GM18907 (cell line): ENCODE measurements around the gene C13orf46.

Source experiments
- ATAC-seq: cut with Tn5 transposase; IDR thresholded peaks from one replicate; pipeline ENCODE4 v1.9.1; 2021; ENCODE audit warnings: mild to moderate bottlenecking, moderate library complexity; ENCODE audit not compliant: unreplicated experiment

Gene C13orf46

GRCh38 chr13:113972451-113973217, 1.2 kb downstream of the C13orf46 start:
- no peak for ATAC-seq

DNA sequence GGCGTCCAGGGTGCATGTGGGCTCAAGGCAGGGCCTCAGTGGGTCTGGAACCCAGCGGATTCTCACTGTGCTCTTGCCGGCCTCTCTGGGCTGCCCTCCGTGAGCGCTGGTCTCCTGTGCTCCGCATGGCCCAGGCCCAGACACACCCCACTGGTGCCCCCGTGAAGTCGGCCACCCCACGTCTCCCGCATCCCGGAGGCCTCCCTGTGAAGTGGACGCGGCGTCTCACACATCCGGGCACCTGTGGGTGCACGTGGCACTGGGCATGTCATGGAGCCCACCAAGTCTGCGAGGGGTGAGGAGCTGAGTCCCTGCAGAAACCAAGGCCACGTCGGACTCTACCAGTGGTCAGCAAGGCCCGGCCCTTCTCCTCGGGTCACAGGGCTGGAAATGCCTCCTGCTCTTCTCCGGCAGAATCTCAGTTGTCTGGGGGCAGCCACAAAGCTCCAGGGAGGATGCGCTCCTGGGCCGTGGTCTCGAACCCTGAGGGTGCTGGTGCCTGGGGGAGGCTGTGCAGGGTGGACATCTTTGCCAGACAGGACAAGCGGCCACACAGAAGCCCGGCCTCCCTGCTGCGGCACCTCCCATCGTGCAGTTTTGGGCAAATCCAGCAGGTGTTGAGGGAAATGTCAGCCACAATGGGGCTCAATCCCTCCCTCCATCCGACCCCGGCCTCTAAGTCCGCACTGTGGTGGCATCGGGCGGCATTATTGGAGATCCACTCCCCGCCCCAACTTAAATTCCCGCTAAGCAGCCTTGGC, 2.2 kb downstream of the C13orf46 start:
- ATAC-seq = no peak

DNA sequence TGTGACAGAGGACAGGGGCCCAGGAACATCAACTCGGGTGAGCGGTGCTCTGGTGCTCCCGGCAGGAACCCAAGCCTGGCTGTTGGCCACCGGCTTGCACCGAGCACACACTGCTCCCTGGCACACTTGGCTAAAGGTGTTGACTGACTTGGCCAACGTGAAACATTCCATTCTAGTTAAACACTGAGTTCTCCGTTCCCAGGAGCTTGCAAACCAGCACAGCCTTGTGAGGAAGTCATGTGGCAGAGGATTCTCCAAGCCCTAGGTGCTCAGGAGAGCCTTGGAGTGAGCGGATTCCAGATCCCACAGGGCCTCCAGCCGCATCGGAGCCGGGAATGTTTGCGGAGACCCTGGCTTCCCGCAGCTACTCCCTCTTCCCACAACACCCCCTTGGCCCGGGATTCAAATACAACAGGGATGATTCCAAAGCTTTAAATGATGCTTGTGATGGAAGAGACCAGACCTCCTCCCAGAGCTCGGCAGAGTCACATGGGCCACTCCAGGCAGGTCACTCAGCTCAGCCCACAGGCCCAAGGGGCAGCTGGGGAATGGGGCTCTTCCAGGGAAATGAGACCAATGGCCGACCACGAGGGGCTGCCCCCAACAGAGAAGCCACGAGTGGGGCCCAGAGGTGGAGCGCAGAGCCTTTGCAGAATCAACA, 2.9 kb downstream of the C13orf46 start:
- ATAC-seq = no peak

GRCh38 chr13:113969973-113970611, 3.8 kb downstream of the C13orf46 start:
- ATAC-seq = no peak

- no peak for ATAC-seq
Observed at GRCh38 chr13:113969311-113969972, 4.4 kb downstream of the C13orf46 start.

GRCh38 chr13:113968463-113969310, 5.2 kb downstream of the C13orf46 start:
- ATAC-seq = no peak

GRCh38 chr13:113967729-113968462, 6.0 kb downstream of the C13orf46 start:
- no peak for ATAC-seq

GRCh38 chr13:113967206-113967720, 6.6 kb downstream of the C13orf46 start:
- no peak for ATAC-seq

DNA sequence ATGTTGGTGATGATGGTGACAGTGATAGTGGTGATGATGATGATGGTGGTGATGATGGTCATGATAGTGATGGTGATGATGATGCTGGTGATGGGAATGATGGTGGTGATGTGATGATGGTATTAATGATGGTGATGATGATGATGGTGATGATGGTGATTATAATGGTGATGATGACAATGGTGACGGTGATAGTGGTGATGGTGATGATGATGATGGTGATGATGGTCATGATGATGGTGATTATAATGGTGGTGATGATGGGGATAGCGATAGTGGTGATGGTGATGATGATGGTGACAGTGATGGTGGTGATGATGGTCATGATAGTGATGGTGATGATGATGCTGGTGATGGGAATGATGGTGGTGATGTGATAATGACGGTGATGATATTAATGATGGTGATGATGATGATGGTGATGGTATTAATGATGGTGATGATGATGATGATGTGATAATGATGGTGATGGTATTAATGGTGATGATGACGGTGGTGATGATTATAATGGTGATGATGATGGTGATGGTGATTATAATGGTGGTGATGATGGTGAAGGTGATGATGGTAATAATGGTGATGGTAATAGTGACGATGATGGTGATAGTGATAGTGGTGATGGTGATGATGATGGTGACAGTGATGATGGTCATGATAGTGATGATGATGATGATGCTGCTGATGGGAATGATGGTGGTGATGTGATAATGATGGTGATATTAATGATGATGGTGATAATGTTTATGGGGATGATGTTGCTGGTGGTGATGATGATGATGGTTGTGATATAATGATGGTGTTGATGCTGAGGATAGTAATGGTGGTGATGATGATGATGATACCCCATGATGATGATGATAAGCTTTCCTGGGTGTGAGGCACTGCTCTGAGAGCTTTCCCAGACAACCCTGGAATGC, 7.7 kb downstream of the C13orf46 start:
- ATAC-seq = no peak

- no peak for ATAC-seq
Observed at GRCh38 chr13:113965383-113965874, 8.4 kb downstream of the C13orf46 start.

GRCh38 chr13:113964251-113964995, 9.5 kb downstream of the C13orf46 start:
- no peak for ATAC-seq

- ATAC-seq = no peak
Observed at GRCh38 chr13:113963376-113963775, 10.5 kb downstream of the C13orf46 start.

GRCh38 chr13:113962975-113963374, 10.9 kb downstream of the C13orf46 start:
- no peak for ATAC-seq

DNA sequence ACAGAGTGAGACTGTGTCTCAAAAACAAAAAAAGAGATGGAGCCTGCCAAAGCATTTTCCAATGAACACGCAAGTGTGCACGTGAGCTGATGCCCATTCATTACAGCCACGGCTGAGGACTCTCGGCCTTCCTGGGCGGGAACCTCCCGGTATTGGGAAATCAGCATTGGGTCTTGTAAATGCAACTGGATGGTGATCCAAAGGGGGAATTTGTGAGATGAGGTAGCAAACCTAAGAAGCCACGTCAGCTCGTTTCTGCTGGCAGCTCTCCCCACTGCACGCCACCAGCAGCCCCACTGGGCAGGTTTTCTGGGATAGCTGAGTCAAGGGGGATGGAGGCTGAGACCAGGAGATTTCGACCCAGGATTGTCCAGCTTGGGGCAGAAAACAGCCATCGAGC, 11.5 kb downstream of the C13orf46 start:
- ATAC-seq = no peak

DNA sequence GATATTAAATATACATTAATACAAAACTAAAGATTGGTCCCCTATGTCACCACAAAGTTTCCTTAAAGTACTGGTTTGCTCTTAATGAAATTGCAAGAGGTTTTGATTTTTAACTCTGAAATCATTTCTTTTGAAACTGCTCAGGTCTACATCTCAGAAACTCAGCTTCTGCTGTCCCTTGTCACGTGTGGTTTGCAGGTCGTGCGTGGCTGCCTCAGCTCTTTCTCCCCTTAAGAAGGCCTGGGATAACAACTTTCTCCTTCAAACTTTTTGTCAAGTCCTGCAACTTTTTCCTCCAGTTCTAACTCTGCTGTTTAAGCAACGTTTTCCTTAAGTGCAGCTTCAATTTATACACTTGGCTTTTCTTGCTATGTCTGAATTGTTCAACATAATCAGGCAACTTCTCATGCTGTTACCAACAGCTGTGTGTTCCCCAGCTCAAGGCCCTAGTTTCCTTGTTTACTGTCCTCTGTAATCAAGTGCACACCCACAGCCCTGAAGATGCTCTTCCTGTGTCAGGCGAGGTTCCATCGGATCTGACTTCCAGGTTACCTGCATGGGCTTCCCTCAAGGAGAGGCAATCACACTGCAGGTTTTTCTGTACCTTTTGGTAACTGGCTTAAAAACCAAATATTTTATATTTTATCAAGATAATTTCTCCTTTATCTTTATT, 13.5 kb downstream of the C13orf46 start:
- ATAC-seq = no peak

DNA sequence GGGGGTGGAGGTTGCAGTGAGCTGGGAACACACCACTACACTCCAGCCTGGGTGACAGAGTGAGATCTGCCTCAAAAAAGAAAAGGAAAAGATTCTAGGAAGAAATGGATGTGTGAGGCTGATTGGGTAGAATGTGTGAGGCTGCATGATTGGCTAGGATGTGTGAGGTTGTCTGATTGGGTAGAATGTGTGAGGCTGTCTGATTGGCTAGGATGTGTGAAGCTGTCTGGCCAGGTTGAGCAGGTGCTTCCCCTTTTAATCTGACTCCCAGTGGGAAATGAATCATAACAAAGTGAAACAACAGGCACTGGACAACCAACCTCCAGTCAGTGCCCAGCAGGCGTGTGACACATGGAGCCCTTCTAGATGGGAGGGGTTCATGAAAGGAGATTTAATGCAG, 14.7 kb downstream of the C13orf46 start:
- no peak for ATAC-seq
